Endodermal cell (in vitro differentiated cells): ENCODE measurements around the gene PAX7. TPM values are rescaled to one million over a fixed set of nuclear protein-coding genes. Genes with fewer than 3 reads are reported as not detected.

Experiments used
- DNase-seq: peaks from one replicate; pipeline ENCODE4 v3.0.0-alpha.2; 2017
- H3K27ac ChIP-seq: 2 replicates; pipeline ENCODE4 v1.5.1; 2013; ENCODE audit warnings: mild to moderate bottlenecking, low read depth, low read length, moderate library complexity
- H3K27me3 ChIP-seq: 2 replicates; pipeline ENCODE4 v1.6.1; 2013; ENCODE audit warnings: mild to moderate bottlenecking, low read length, moderate library complexity; ENCODE audit not compliant: insufficient read depth, control insufficient read depth, poor library complexity, severe bottlenecking
- H3K36me3 ChIP-seq: 2 replicates; pipeline ENCODE4 v1.7.0; 2013; ENCODE audit warnings: mild to moderate bottlenecking, low read length, moderate library complexity; ENCODE audit not compliant: control insufficient read depth, insufficient read depth
- H3K4me1 ChIP-seq: one replicate; pipeline ENCODE4 v1.7.0; 2013; ENCODE audit warnings: low read length; ENCODE audit not compliant: control insufficient read depth, insufficient read depth
- H3K4me3 ChIP-seq: 2 replicates; pipeline ENCODE4 v1.5.1; 2013; ENCODE audit warnings: mild to moderate bottlenecking, low read length, moderate library complexity
- H3K9ac ChIP-seq: 2 replicates; pipeline ENCODE4 v1.6.1; 2013; ENCODE audit warnings: mild to moderate bottlenecking, low read length, moderate library complexity; ENCODE audit not compliant: poor library complexity, severe bottlenecking; ENCODE audit errors: extremely low read depth
- H3K9me3 ChIP-seq: 2 replicates; pipeline ENCODE4 v1.6.1; 2013; ENCODE audit warnings: mild to moderate bottlenecking, low read length, moderate library complexity; ENCODE audit not compliant: control insufficient read depth
- H3K27ac Mint-ChIP-seq: 2 replicates; pipeline ENCODE4 v1.8.0; 2020; ENCODE audit warnings: mixed read lengths
- H3K27me3 Mint-ChIP-seq: 2 replicates; pipeline ENCODE4 v1.8.0; 2021; ENCODE audit warnings: mild to moderate bottlenecking, mixed read lengths; ENCODE audit not compliant: insufficient read depth
- H3K36me3 Mint-ChIP-seq: 2 replicates; pipeline ENCODE4 v1.8.0; 2020; ENCODE audit warnings: low read depth, mixed read lengths
- H3K4me1 Mint-ChIP-seq: 2 replicates; pipeline ENCODE4 v1.8.0; 2020; ENCODE audit warnings: mixed read lengths
- H3K4me3 Mint-ChIP-seq: 2 replicates; pipeline ENCODE4 v1.8.0; 2020; ENCODE audit warnings: mild to moderate bottlenecking, moderate library complexity, mixed read lengths
- H3K9me3 Mint-ChIP-seq: 2 replicates; pipeline ENCODE4 v1.8.0; 2020; ENCODE audit warnings: mild to moderate bottlenecking, mixed read lengths
- CTCF ChIP-seq: fragments of 200-600 bp; sonication (generic); conservative IDR thresholded peaks from 2 replicates; pipeline ENCODE4 v1.5.0; 2021; ENCODE audit warnings: antibody characterized with exemption, mild to moderate bottlenecking
- WGBS, 2 experiments: methylation state at CpG; one replicate each; pipeline versions ENCODE4 v1.1.5 to v1.1.7; 2013; ENCODE audit warnings: missing lambda C conversion rate in 2 of 2, mixed read lengths in 1 of 2; ENCODE audit not compliant: insufficient coverage in 1 of 2, insufficient read length in 1 of 2; 5-methylcytosine and 5-hydroxymethylcytosine counted together
- total RNA-seq, 2 donors: library from RNA; stranded (reverse); fragmentation: NEBNext Ultra II Directional in 1 of 2; extraction: Animal tissue kit (Norgen Biotek cat#: 25700) in 1 of 2; gene quantifications; 2 replicates in 1 of 2; 3 replicates in 1 of 2; pipeline ENCODE4 v1.2.1, GENCODE V29; 2021

The PAX7 gene
- total RNA-seq, 2 donors from 2014 or later: 2.2 to 2.4 TPM

GRCh38 chr1:18751425-18751824, 120.8 kb downstream of the PAX7 start:
- DNase-seq: no peak
- H3K27ac Mint-ChIP-seq: no peak overlapping the region
- no peak overlapping the region for H3K9ac ChIP-seq
- H3K4me1 Mint-ChIP-seq: peaks cover 7% of the 10 kb centered on the region
- H3K4me3 Mint-ChIP-seq: no peak overlapping the region
- H3K9me3 Mint-ChIP-seq: peaks cover 22% of the 10 kb centered on the region
- H3K36me3 Mint-ChIP-seq: no peaks in the 10 kb centered on the region
- H3K27me3 Mint-ChIP-seq: peaks cover 82% of the 10 kb centered on the region
- H3K9me3 ChIP-seq: peaks cover 11% of the 10 kb centered on the region
- H3K4me3 ChIP-seq: no peak overlapping the region
- WGBS, 2 experiments: 79% methylated on average over 4 of the region's 4 CpGs; no CpG with 5 or more reads in 1 of the 2 experiments
- no peaks in the 10 kb centered on the region for H3K4me1 ChIP-seq
- peaks cover 38% of the 10 kb centered on the region for H3K27me3 ChIP-seq
- no peaks in the 10 kb centered on the region for H3K36me3 ChIP-seq
- no peak overlapping the region for H3K27ac ChIP-seq
- TF ChIP-seq CTCF: no peak

- Histone ChIP-seq H3K9me3 (peaks cover 11% of the 10 kb centered on the region), H3K4me1 (no peaks in the 10 kb centered on the region), H3K36me3 (no peaks in the 10 kb centered on the region), H3K27ac (no peak overlapping the region), H3K27me3 (peaks cover 38% of the 10 kb centered on the region), H3K4me3 (no peak overlapping the region), H3K9ac (no peak overlapping the region)
- Mint-ChIP-seq H3K4me3 (no peak overlapping the region), H3K36me3 (no peaks in the 10 kb centered on the region), H3K9me3 (peaks cover 27% of the 10 kb centered on the region), H3K27me3 (peaks cover 75% of the 10 kb centered on the region), H3K27ac (no peak overlapping the region), H3K4me1 (peaks cover 7% of the 10 kb centered on the region)
- no peak for TF ChIP-seq CTCF
- no peak for DNase-seq
These were observed 121.8 kb downstream of the PAX7 start for GRCh38 chr1:18752409-18752808.

- H3K36me3 ChIP-seq: no peaks in the 10 kb centered on the region
- Mint-ChIP-seq H3K4me3 (no peak overlapping the region), H3K9me3 (peaks cover 22% of the 10 kb centered on the region), H3K36me3 (no peaks in the 10 kb centered on the region), H3K27ac (no peak overlapping the region), H3K27me3 (peaks cover 71% of the 10 kb centered on the region), H3K4me1 (no peaks in the 10 kb centered on the region)
- H3K4me1 ChIP-seq: no peaks in the 10 kb centered on the region
- DNase-seq: no peak
- H3K9ac ChIP-seq: no peak overlapping the region
- WGBS, 2 experiments: 92 to 95% methylated on average over 2 to 3 of the region's 3 CpGs
- H3K27me3 ChIP-seq: peaks cover 27% of the 10 kb centered on the region
- H3K9me3 ChIP-seq: peaks cover 7% of the 10 kb centered on the region
- no peak overlapping the region for H3K4me3 ChIP-seq
- TF ChIP-seq CTCF: no peak
- H3K27ac ChIP-seq: no peak overlapping the region
These were observed 129.5 kb downstream of the PAX7 start for GRCh38 chr1:18760156-18760555.
